Natural killer cell (primary cell): ENCODE results near the gene MMAB. TPM values are rescaled to one million over a fixed set of nuclear protein-coding genes. Genes with fewer than 3 reads are reported as not detected.

Experiments
- ATAC-seq, 3 donors: fragments of 150-1000 bp in 2 of 3; fragments of 200-7000 bp in 1 of 3; cut with Tn5 transposase; 1 replicate in 1 of 3; 2 replicates in 2 of 3; pipeline ENCODE4 v1.10.0; 2021; ENCODE audit warnings: mild to moderate bottlenecking in 2 of 3, moderate library complexity in 2 of 3
- DNase-seq, 2 donors: peaks; one replicate each; pipeline versions ENCODE4 v3.0.0 to v3.0.0-alpha.2; 2013 to 2021; ENCODE audit warnings: mixed read lengths in 1 of 2
- H3K27ac ChIP-seq: one replicate; pipeline ENCODE4 v1.5.1; 2013; ENCODE audit warnings: mild to moderate bottlenecking, low read length
- H3K27me3 ChIP-seq: one replicate; pipeline ENCODE4 v1.6.1; 2013; ENCODE audit warnings: low read length; ENCODE audit not compliant: control insufficient read depth, insufficient read depth
- H3K36me3 ChIP-seq: one replicate; pipeline ENCODE4 v1.6.1; 2013; ENCODE audit warnings: low read length; ENCODE audit not compliant: control insufficient read depth, insufficient read depth
- H3K4me1 ChIP-seq: one replicate; pipeline ENCODE4 v1.6.1; 2013; ENCODE audit warnings: low read length; ENCODE audit not compliant: control insufficient read depth, insufficient read depth
- H3K4me3 ChIP-seq: one replicate; pipeline ENCODE4 v1.5.1; 2013; ENCODE audit warnings: low read length
- H3K9me3 ChIP-seq: one replicate; pipeline ENCODE4 v1.6.1; 2013; ENCODE audit warnings: low read length; ENCODE audit not compliant: control insufficient read depth, insufficient read depth
- H3K27ac Mint-ChIP-seq, 2 donors: one replicate each; pipeline ENCODE4 v1.8.0; 2022; ENCODE audit warnings: mild to moderate bottlenecking in 2 of 2, mixed read lengths in 2 of 2, moderate library complexity in 1 of 2
- H3K27me3 Mint-ChIP-seq, 2 donors: one replicate each; pipeline ENCODE4 v1.8.0; 2022; ENCODE audit warnings: low read depth in 2 of 2, mixed read lengths in 2 of 2
- H3K36me3 Mint-ChIP-seq: one replicate; pipeline ENCODE4 v1.8.0; 2022; ENCODE audit warnings: mixed read lengths
- H3K4me1 Mint-ChIP-seq, 2 donors: one replicate each; pipeline ENCODE4 v1.8.0; 2022; ENCODE audit warnings: mixed read lengths in 2 of 2
- H3K4me3 Mint-ChIP-seq: one replicate; pipeline ENCODE4 v1.8.0; 2022; ENCODE audit warnings: mild to moderate bottlenecking, moderate library complexity, mixed read lengths
- H3K9me3 Mint-ChIP-seq, 2 donors: one replicate each; pipeline ENCODE4 v1.8.0; 2022; ENCODE audit warnings: mixed read lengths in 2 of 2
- CTCF ChIP-seq: fragments of 200-600 bp; IDR thresholded peaks from one replicate; pipeline ENCODE4 v1.8.0; 2022; ENCODE audit warnings: antibody characterized with exemption
- WGBS: methylation state at CpG from one replicate; pipeline ENCODE4 v1.1.7; 2013; ENCODE audit warnings: missing lambda C conversion rate; ENCODE audit not compliant: insufficient coverage; 5-methylcytosine and 5-hydroxymethylcytosine counted together
- intact Hi-C: fragments of 100-400 bp; cut with micrococcal nuclease; formaldehyde crosslinking; loops from one replicate; pipeline ENCODE4 v1.14.2; 2022
- total RNA-seq, 4 donors: library from RNA; stranded (reverse); fragments of 120-200 nt in 1 of 4; gene quantifications; one replicate each; pipeline versions ENCODE4 v1.2.3 to v1.2.4, GENCODE V29; 2013 to 2022

The MMAB gene
- total RNA-seq, 3 donors from 2014 or later (not counting 1 experiment from before 2014, with no cell fraction given), result 17.1 to 18.3 (median 17.6) TPM

GRCh38 chr12:109519787-109520186, 53.5 kb downstream of the MMAB start:
- DNase-seq, result no peak
- TF ChIP-seq CTCF, result no peak
- WGBS, result 93% methylated on average over 6 of the region's 6 CpGs
- Mint-ChIP-seq H3K4me1 (no peaks in the 10 kb centered on the region), H3K4me3 (no peak overlapping the region), H3K9me3 (no peaks in the 10 kb centered on the region), H3K27ac (no peak overlapping the region), H3K27me3 (no peaks in the 10 kb centered on the region), H3K36me3 (peaks cover 30% of the 10 kb centered on the region)
- no peaks in the 10 kb centered on the region for H3K4me1 ChIP-seq
- H3K27me3 ChIP-seq, result no peaks in the 10 kb centered on the region
- ATAC-seq, result no peak
- no peak overlapping the region for H3K27ac ChIP-seq
- H3K36me3 ChIP-seq, result peaks cover 71% of the 10 kb centered on the region
- no peaks in the 10 kb centered on the region for H3K9me3 ChIP-seq
- no peak overlapping the region for H3K4me3 ChIP-seq
- intact Hi-C loops, result loop anchor here (2.0 kb wide), 2 partner anchors 77 to 93 kb away; no protein-coding TSS in a partner anchor

GRCh38 chr12:109518820-109519665, 54.3 kb downstream of the MMAB start:
- Histone ChIP-seq H3K36me3 (peaks cover 69% of the 10 kb centered on the region), H3K4me3 (no peak overlapping the region), H3K27ac (no peak overlapping the region), H3K9me3 (no peaks in the 10 kb centered on the region), H3K4me1 (no peaks in the 10 kb centered on the region), H3K27me3 (no peaks in the 10 kb centered on the region)
- Mint-ChIP-seq H3K27me3 (no peaks in the 10 kb centered on the region), H3K36me3 (peaks cover 30% of the 10 kb centered on the region), H3K27ac (no peak overlapping the region), H3K9me3 (no peaks in the 10 kb centered on the region), H3K4me3 (no peak overlapping the region), H3K4me1 (no peaks in the 10 kb centered on the region)
- WGBS, result 80% methylated on average over 11 of the region's 11 CpGs
- peak; percentile 89 for TF ChIP-seq CTCF
- peak; percentile 47 to 76 for DNase-seq
- intact Hi-C loops, result loop anchor here (1.0 to 2.0 kb wide), 3 partner anchors 78 to 256 kb away; no protein-coding TSS in a partner anchor
- ATAC-seq, result peak in 2 of 3 donors; percentile 72 to 81

GRCh38 chr12:109517619-109518018, 55.7 kb downstream of the MMAB start:
- Histone ChIP-seq H3K4me1 (no peaks in the 10 kb centered on the region), H3K27ac (no peak overlapping the region), H3K4me3 (no peak overlapping the region), H3K36me3 (peaks cover 65% of the 10 kb centered on the region), H3K9me3 (no peaks in the 10 kb centered on the region), H3K27me3 (no peaks in the 10 kb centered on the region)
- intact Hi-C loops, result loop anchor here (1.0 to 2.0 kb wide), 3 partner anchors 79 to 258 kb away; no protein-coding TSS in a partner anchor
- ATAC-seq, result no peak
- no peak for DNase-seq
- H3K4me1 Mint-ChIP-seq, result no peaks in the 10 kb centered on the region
- no peaks in the 10 kb centered on the region for H3K9me3 Mint-ChIP-seq
- H3K27ac Mint-ChIP-seq, result no peak overlapping the region
- H3K27me3 Mint-ChIP-seq, result no peaks in the 10 kb centered on the region
- WGBS, result 95% methylated on average over 6 of the region's 6 CpGs
- H3K36me3 Mint-ChIP-seq, result peaks cover 36% of the 10 kb centered on the region
- TF ChIP-seq CTCF, result no peak
- H3K4me3 Mint-ChIP-seq, result no peak overlapping the region
